Activated CD4-positive, CD25-positive, alpha-beta regulatory T cell treated with anti-CD3 and anti-CD28 coated beads, Interleukin-2, amount 50 U/mL, for 72 hours (primary cell): ENCODE data around the gene SZT2.

ENCODE experiments used
- DNase-seq: peaks from one replicate; pipeline ENCODE4 v3.0.0; 2021

Gene SZT2

GRCh38 chr1:43426221-43426620, 36.5 kb downstream of the SZT2 start:
- no peak for DNase-seq

GRCh38 chr1:43427524-43427923, 37.8 kb downstream of the SZT2 start:
- DNase-seq = no peak

- no peak for DNase-seq
These were observed 38.2 kb downstream of the SZT2 start for GRCh38 chr1:43427941-43428340.

GRCh38 chr1:43430831-43431230, 41.1 kb downstream of the SZT2 start:
- DNase-seq = no peak

GRCh38 chr1:43431676-43432075, 42.0 kb downstream of the SZT2 start:
- DNase-seq = no peak

- DNase-seq = no peak
These were observed 42.6 kb downstream of the SZT2 start for GRCh38 chr1:43432171-43432860.

GRCh38 chr1:43432907-43433306, 43.2 kb downstream of the SZT2 start:
- DNase-seq = no peak

GRCh38 chr1:43434256-43434655, 44.6 kb downstream of the SZT2 start:
- DNase-seq = no peak

- DNase-seq = no peak
These were observed 45.7 kb downstream of the SZT2 start for GRCh38 chr1:43435146-43436145.

- no peak for DNase-seq
These were observed 46.7 kb downstream of the SZT2 start for GRCh38 chr1:43436371-43436770.

GRCh38 chr1:43437031-43437973, 47.6 kb downstream of the SZT2 start:
- no peak for DNase-seq

GRCh38 chr1:43438006-43438405, 48.3 kb downstream of the SZT2 start:
- DNase-seq = no peak

GRCh38 chr1:43438576-43438952, 48.9 kb downstream of the SZT2 start:
- DNase-seq = peak; percentile 15

GRCh38 chr1:43438953-43439581, 49.4 kb downstream of the SZT2 start:
- peak; percentile 17 for DNase-seq

GRCh38 chr1:43439781-43440180, 50.1 kb downstream of the SZT2 start:
- peak; percentile 8 for DNase-seq

- no peak for DNase-seq
These were observed 50.7 kb downstream of the SZT2 start for GRCh38 chr1:43440358-43440757.

- DNase-seq = peak; percentile 19
These were observed 51.6 kb downstream of the SZT2 start for GRCh38 chr1:43441166-43441893.

- peak; percentile 25 for DNase-seq
These were observed 52.4 kb downstream of the SZT2 start for GRCh38 chr1:43441894-43442637.

- DNase-seq = peak; percentile 24
These were observed 53.1 kb downstream of the SZT2 start for GRCh38 chr1:43442756-43443155.

GRCh38 chr1:43443197-43443946, 53.7 kb downstream of the SZT2 start:
- peak; percentile 29 for DNase-seq
